Liver (tissue), 3 donors: ENCODE results near the gene LRRC45.

Source experiments
- CTCF ChIP-seq: fragments of 150-350 bp; IDR thresholded peaks from 2 replicates; pipeline ENCODE4 v1.5.1; 2017; ENCODE audit warnings: improper control_type of control experiment, low read depth, low read length; ENCODE audit not compliant: missing input control
- HNF4A ChIP-seq, 2 donors: conservative IDR thresholded peaks; 2 replicates each; pipeline ENCODE4 v1.6.1; 2016; ENCODE audit warnings: antibody characterized with exemption in 2 of 2, mild to moderate bottlenecking in 2 of 2
- donor health status: healthy.
- donor health status: healthy.

- TF ChIP-seq CTCF = no peak
- TF ChIP-seq HNF4A (conservative IDR thresholded peaks at IDR 0.05) = no peak
Measured at GRCh38 chr17:82010575-82011525, 12.3 kb upstream of the LRRC45 start.
